Adrenal gland (tissue), 12 donors: ENCODE data around the gene CAMK2D. TPM values are rescaled to one million over a fixed set of nuclear protein-coding genes. Genes with fewer than 3 reads are reported as not detected.

Experiments used
- DNase-seq, 7 donors: peaks; one replicate each; pipeline ENCODE4 v3.0.0-alpha.2; 2019 to 2020
- H3K27ac ChIP-seq, 5 donors: fragments of 200-600 bp; sonication (generic) in 4 of 5; 1 replicate in 3 of 5; 2 replicates in 2 of 5; pipeline versions ENCODE4 v1.5.1 to v1.8.0; 2016 to 2020; ENCODE audit warnings: mild to moderate bottlenecking in 1 of 5
- H3K27me3 ChIP-seq: fragments of 200-600 bp; 2 replicates; pipeline ENCODE4 v1.8.0; 2021
- H3K36me3 ChIP-seq, 2 donors: fragments of 200-600 bp; replicated peaks in 1 of 2; 1 replicate in 1 of 2; 2 replicates in 1 of 2; pipeline versions ENCODE4 v1.5.1 to v1.8.0; 2018 to 2022
- H3K4me1 ChIP-seq, 2 donors: fragments of 200-600 bp; replicated peaks in 1 of 2; 1 replicate in 1 of 2; 2 replicates in 1 of 2; pipeline versions ENCODE4 v1.5.1 to v1.8.0; 2018 to 2021
- H3K4me3 ChIP-seq, 4 donors: fragments of 200-600 bp; sonication (generic) in 3 of 4; one replicate each; pipeline ENCODE4 v1.5.1; 2016 to 2018
- H3K9me3 ChIP-seq, 3 donors: fragments of 200-600 bp; sonication (generic) in 1 of 3; replicated peaks in 1 of 3; 1 replicate in 2 of 3; 2 replicates in 1 of 3; pipeline versions ENCODE4 v1.5.1 to v1.8.0; 2016 to 2021
- POLR2A ChIP-seq, 2 donors: fragments of 450-650 bp; IDR thresholded peaks; one replicate each; pipeline ENCODE4 v1.6.1; 2017; ENCODE audit warnings: antibody characterized with exemption in 2 of 2, mild to moderate bottlenecking in 2 of 2, moderate library complexity in 1 of 2
- WGBS, 4 donors: extraction: QIAGEN DNeasy Blood & Tissue Kit in 2 of 4; methylation state at CpG; one replicate each; pipeline versions ENCODE4 v1.1.5 to v1.1.7; 2013 to 2017; 5-methylcytosine and 5-hydroxymethylcytosine counted together
- intact Hi-C, 2 donors: fragments of 100-400 bp; cut with DNase I; formaldehyde crosslinking; loops; one replicate each; pipeline versions ENCODE4 v1.14.1 to v1.15.0; 2022 to 2023
- polyA plus RNA-seq, 3 donors: library from polyadenylated mRNA; stranded (reverse); fragments of 200-250 nt in 2 of 3; fragments of 350-450 nt in 1 of 3; fragmentation: Illumina TruSeq in 1 of 3; extraction: RNeasy Lipid Tissue Mini Kit (QIAGEN cat#74804) in 1 of 3; gene quantifications; one replicate each; pipeline ENCODE4 v1.2.3, GENCODE V29; 2013 to 2014
- total RNA-seq, 9 donors: library from RNA; depleted of rRNA in 4 of 9; stranded (reverse); fragments of >200 nt in 4 of 9; fragments of 120-200 nt in 1 of 9; fragmentation: NEBNext Ultra II Directional in 1 of 9; extraction: Animal tissue kit (Norgen Biotek cat#: 25700) in 1 of 9; gene quantifications; one replicate each; pipeline versions ENCODE4 v1.1.0 to v1.2.4, GENCODE V29; 2013 to 2023
- TF ChIP-seq, protein P1 (sequence below), 6 experiments: fragments of 450-650 bp in 4 of 6; fragments of 200-600 bp in 2 of 6; sonication (generic) in 1 of 6; IDR thresholded peaks; 1 replicate in 5 of 6; 2 replicates in 1 of 6; pipeline versions ENCODE4 v1.5.1 to v1.8.0; 2016 to 2021; ENCODE audit warnings: antibody characterized with exemption in 6 of 6, mild to moderate bottlenecking in 2 of 6, moderate library complexity in 1 of 6
- donor health status: healthy with polysubstance abuse.
- donor health status: Bipolar disorder and iron deficiency.
- donor health status: DM: yes; HTN: yes; CAD: no.
- donor health status: DM: no; HTN: no; CAD: no.
- donor health status: DM: no; HTN: no; CAD: no.
- donor health status: DM: yes; HTN: yes; CAD: no.

Gene CAMK2D
- total and polyA plus RNA-seq, 12 donors, result 7.6 to 83.9 (median 33.6) TPM

GRCh38 chr4:113539408-113539807 lies 222.1 kb downstream of the CAMK2D start:
- Histone ChIP-seq H3K27me3 (no peaks in the 10 kb centered on the region), H3K4me3 (no peak overlapping the region), H3K9me3 (no peaks in the 10 kb centered on the region), H3K36me3 (no peaks in the 10 kb centered on the region), H3K4me1 (no peaks in the 10 kb centered on the region), H3K27ac (no peak overlapping the region)
- no peak for DNase-seq
- TF ChIP-seq, protein P1, sequence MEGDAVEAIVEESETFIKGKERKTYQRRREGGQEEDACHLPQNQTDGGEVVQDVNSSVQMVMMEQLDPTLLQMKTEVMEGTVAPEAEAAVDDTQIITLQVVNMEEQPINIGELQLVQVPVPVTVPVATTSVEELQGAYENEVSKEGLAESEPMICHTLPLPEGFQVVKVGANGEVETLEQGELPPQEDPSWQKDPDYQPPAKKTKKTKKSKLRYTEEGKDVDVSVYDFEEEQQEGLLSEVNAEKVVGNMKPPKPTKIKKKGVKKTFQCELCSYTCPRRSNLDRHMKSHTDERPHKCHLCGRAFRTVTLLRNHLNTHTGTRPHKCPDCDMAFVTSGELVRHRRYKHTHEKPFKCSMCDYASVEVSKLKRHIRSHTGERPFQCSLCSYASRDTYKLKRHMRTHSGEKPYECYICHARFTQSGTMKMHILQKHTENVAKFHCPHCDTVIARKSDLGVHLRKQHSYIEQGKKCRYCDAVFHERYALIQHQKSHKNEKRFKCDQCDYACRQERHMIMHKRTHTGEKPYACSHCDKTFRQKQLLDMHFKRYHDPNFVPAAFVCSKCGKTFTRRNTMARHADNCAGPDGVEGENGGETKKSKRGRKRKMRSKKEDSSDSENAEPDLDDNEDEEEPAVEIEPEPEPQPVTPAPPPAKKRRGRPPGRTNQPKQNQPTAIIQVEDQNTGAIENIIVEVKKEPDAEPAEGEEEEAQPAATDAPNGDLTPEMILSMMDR (IDR thresholded peaks at IDR 0.05), result no peak
- no peak for TF ChIP-seq POLR2A (IDR thresholded peaks at IDR 0.05)
- intact Hi-C loops, result no loop called here
- 69 to 96% (median 92%) methylated on average over 3 of the region's 3 CpGs for WGBS, 4 donors

DNA sequence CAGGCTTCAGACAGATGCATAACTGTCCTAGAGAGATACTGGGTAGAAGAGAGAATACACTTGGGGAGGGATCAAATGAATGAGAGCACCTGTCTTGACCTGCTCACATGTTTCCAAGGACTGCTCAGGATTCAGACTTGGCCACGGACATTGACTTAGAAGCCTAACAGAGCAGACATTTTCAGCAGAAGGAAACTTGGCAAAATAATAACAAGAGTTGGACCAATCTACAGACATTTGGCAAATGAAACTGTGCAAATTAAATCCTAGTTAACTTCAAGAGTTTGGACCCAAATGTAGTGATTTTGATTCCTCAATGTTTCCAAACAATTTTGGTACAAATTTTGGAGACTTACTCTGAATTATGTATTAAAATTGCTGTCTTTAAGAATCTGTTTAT lies 223.9 kb downstream of the CAMK2D start:
- intact Hi-C loops, result no loop called here
- no peaks in the 10 kb centered on the region for H3K4me1 ChIP-seq

DNA sequence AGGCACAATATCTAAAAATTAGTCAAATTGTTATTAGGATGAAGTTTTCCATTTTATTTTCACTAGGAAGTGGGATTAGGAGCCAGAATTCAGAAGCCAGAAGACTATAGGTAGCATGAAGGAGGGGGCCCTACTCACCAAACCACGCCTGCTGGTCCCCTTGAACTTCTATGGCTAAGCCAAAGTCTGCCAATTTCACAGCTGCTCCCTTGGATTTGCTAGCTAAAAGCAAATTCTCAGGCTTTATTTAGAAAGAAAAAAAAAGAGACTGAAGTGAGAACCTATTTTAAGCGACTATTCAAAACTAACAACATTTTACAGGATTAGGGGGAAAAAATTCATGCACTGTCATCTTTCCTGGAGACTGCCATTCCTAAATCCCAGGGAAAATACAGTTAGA lies 224.3 kb downstream of the CAMK2D start:
- 79 to 89% (median 85%) methylated on average over 2 of the region's 2 CpGs for WGBS, 4 donors
- H3K4me1 ChIP-seq, result no peaks in the 10 kb centered on the region
- TF ChIP-seq, protein P1 (IDR thresholded peaks at IDR 0.05), result no peak
- no peak for TF ChIP-seq POLR2A (IDR thresholded peaks at IDR 0.05)
- H3K27ac ChIP-seq, result no peak overlapping the region
- no peak overlapping the region for H3K4me3 ChIP-seq
- intact Hi-C loops, result no loop called here
- no peaks in the 10 kb centered on the region for H3K27me3 ChIP-seq
- no peaks in the 10 kb centered on the region for H3K9me3 ChIP-seq
- no peak for DNase-seq
- H3K36me3 ChIP-seq, result no peaks in the 10 kb centered on the region

More for the DNA sequence above, 223.9 kb downstream of the CAMK2D start:
- Histone ChIP-seq H3K9me3 (no peaks in the 10 kb centered on the region), H3K27ac (no peak overlapping the region), H3K36me3 (no peaks in the 10 kb centered on the region), H3K4me3 (no peak overlapping the region), H3K27me3 (no peaks in the 10 kb centered on the region)
- WGBS, 4 donors, result 50 to 67% (median 61%) methylated on average over 1 of the region's 1 CpG
- no peak for TF ChIP-seq POLR2A (IDR thresholded peaks at IDR 0.05)
- TF ChIP-seq, protein P1 (IDR thresholded peaks at IDR 0.05), result no peak
- DNase-seq, result no peak

GRCh38 chr4:113534711-113535110 lies 226.8 kb downstream of the CAMK2D start:
- Histone ChIP-seq H3K4me1 (no peaks in the 10 kb centered on the region), H3K27me3 (no peaks in the 10 kb centered on the region), H3K9me3 (no peaks in the 10 kb centered on the region), H3K27ac (no peak overlapping the region), H3K4me3 (no peak overlapping the region), H3K36me3 (no peaks in the 10 kb centered on the region)
- no peak for DNase-seq
- WGBS, 4 donors, result 71 to 81% (median 77%) methylated on average over 1 of the region's 1 CpG
- intact Hi-C loops, result no loop called here
- no peak for TF ChIP-seq POLR2A (IDR thresholded peaks at IDR 0.05)
- TF ChIP-seq, protein P1 (IDR thresholded peaks at IDR 0.05), result no peak
